Stimulated activated CD8-positive, alpha-beta memory T cell treated with anti-CD3 and anti-CD28 coated beads, Interleukin-4, amount 100 ng/mL, for 24 hours (primary cell): ENCODE measurements around the gene SLC39A1.

ENCODE experiments used
- DNase-seq: peaks from one replicate; pipeline ENCODE4 v3.0.0-alpha.2; 2020; ENCODE audit warnings: low read depth

SLC39A1 gene

GRCh38 chr1:153951801-153952200 lies 11.5 kb downstream of the SLC39A1 start:
- DNase-seq: no peak

- no peak for DNase-seq
These were observed 12.2 kb downstream of the SLC39A1 start for GRCh38 chr1:153951183-153951582.

GRCh38 chr1:153946622-153947241 lies 16.6 kb downstream of the SLC39A1 start, which contains the start of gene DENND4B:
Gene DENND4B (minus strand): TSS chr1:153946718. CDS start chr1:153944374, 2,344 bp downstream.
- DNase-seq: peak; percentile 68

- peak; percentile 57 for DNase-seq
These were observed 17.3 kb downstream of the SLC39A1 start for GRCh38 chr1:153945795-153946621.

GRCh38 chr1:153945131-153945794 lies 18.1 kb downstream of the SLC39A1 start:
- DNase-seq: peak; percentile 68

GRCh38 chr1:153944827-153945117 lies 18.6 kb downstream of the SLC39A1 start:
- no peak for DNase-seq

- no peak for DNase-seq
These were observed 19.1 kb downstream of the SLC39A1 start for GRCh38 chr1:153944005-153944826.

GRCh38 chr1:153942766-153943549 lies 20.4 kb downstream of the SLC39A1 start:
- no peak for DNase-seq

GRCh38 chr1:153941826-153942725 lies 21.3 kb downstream of the SLC39A1 start:
- no peak for DNase-seq

GRCh38 chr1:153940756-153941155 lies 22.6 kb downstream of the SLC39A1 start:
- DNase-seq: no peak

DNA sequence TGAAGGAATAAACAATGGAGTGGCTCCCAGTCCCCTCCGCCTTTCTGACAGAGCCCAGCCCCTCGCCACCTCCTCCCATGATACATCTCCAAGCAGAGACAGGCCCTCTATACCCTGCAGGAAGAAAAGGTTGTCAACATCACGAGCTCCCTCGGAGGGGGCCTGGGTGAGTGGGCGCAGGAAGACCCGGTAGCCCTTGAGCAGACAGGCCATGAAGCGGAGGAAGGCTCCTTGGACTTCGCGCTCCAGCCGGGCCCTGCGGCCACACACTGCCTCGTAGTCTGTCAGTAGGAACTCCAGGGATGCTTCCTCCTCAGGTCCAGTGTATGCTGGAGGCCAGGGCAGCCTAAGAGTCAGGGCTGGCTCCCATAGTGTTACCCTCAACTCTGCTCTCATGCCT lies 23.9 kb downstream of the SLC39A1 start:
- DNase-seq: no peak

- no peak for DNase-seq
These were observed 24.3 kb downstream of the SLC39A1 start for GRCh38 chr1:153938996-153939395.

GRCh38 chr1:153937331-153937730 lies 26.0 kb downstream of the SLC39A1 start:
- no peak for DNase-seq

GRCh38 chr1:153936011-153936802 lies 27.1 kb downstream of the SLC39A1 start:
- DNase-seq: no peak

GRCh38 chr1:153934746-153935145 lies 28.6 kb downstream of the SLC39A1 start:
- no peak for DNase-seq

DNA sequence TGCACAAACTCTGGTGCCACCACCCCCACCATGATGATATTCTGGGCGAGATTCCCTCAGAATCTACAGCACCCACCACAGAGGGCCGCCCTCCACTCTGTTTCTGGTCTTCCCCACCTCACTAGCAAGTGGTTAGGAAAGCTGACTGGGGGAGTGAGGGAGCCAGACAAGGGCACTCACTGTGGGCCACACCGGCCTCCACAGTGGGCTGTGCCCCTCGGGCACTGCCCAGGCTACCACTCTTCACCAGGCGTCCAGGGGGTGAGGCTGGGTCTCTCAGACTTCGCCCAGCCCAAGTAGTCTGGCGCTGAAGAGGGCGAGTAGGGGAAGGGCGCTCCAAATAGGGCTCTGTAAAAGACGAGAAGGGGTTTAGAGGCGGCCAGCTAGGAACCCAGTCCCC lies 29.4 kb downstream of the SLC39A1 start:
- no peak for DNase-seq

DNA sequence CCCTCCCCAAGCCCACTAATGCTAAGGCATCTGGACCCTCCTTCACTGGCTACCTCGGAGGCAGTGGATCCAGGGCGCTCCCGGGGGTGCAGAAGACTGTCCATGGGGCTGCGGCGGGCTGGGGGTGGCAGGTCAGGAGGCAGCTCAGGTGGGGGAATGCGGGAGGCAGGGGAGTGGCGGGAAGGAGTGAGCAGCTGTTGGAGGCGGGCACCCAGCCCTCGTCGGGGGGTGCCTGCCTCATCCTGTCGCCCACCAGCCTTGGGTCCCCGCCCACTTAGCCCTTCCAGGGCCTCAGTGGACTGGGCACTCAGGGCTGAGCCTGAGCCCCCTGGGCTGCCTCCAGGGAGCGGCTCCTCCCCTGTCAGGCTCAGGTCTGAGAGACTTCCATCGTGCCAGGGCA lies 29.9 kb downstream of the SLC39A1 start:
- no peak for DNase-seq

DNA sequence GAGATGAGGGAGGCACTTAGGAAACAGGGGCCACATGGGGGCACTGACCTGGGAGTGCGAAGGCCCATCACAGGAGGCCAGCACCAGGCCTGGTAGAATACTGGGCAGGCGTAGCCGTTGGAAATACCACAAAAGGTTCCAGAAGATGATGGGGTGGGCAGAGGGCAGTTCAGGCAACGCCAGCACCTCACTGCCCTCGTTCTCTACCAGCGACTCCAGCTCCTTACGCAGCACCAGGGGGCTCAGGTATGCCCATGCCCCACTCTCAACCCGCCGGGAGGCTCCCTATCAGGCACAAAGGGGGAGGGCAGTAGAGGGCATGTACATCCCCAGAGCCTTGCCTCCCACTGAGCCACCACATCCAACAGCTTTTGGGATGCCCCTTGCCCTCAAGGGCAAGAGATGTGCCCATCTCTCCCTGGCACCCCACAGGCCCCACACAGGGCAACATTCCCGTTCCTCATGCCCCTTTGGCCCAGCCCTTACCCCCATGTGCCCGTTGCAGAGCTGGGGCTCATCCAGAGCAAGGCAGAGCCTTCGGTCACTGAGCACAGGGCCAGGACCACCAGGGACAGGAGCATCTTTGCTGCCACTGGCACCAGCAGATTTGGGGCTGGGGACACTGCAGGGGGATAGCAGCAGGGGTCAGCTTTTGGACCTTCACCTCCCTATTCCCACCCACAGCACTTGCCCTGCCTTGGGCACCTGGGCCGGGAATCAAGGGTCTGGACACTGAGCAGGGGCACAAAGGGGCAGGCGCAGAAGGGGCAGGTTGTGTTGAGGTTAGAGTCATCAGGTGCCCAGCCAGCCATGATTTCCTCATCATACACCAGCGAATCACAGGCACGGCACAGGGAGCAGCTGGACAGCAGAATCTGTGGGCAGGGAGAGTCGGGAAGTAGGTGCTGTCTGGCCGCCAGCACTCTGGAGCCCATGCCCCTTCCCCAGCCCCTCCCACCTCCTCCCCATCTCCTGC lies 30.9 kb downstream of the SLC39A1 start:
- no peak for DNase-seq
